ENCODE data around the gene HS3ST4.
"Not testable (repeated sequence)": the region's sequence is repeated elsewhere in the genome, so short reads cannot be mapped to it uniquely, and the experiment has no call there.

HS3ST4 gene

DNA sequence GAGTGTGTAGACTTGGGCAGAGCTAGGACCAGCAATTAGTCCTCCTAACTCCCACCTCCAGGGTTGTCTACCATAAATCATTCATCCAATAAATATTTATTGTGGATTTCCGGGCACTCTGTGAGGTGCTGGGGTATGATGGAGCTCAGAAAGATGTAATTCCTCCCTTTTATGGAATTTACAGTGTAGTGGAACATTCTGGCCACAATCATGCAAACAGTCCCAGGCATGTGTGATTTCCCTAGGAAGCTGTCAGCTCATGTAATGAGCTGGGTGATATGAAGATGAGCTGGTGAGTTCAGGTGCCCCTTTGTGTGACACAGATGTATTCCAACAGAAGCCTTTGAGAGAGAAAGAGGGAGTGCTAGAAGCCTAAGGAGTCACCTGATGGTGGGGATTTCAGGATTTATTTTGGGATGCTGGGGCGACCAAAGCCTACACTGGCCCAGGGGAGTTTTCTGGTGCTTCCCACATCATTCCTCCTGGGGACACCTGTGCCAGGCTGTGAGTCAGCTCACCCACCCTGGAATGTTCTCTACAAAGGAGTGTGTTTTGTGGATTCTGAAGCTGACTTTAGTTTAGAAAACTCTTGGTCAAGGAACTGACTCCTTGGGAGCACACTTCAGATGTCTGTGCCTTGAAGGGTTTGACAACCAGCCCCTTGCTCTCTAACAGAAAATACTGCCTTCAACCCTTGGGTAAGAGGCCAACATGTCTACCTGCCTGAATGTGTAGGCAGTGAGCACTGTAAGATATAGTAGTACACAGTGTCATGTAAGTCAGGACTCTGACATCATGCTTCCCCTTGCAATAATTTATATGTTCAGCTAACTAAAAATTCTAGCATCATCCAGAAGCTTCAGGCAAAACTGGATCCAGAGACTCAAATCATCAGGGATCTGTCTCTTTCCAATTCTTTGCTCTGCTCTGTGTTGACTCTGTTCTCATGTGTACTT, 42.9 kb downstream of the HS3ST4 start:
- no peak for DNase-seq (ENCODE audit: low spot score)

DNA sequence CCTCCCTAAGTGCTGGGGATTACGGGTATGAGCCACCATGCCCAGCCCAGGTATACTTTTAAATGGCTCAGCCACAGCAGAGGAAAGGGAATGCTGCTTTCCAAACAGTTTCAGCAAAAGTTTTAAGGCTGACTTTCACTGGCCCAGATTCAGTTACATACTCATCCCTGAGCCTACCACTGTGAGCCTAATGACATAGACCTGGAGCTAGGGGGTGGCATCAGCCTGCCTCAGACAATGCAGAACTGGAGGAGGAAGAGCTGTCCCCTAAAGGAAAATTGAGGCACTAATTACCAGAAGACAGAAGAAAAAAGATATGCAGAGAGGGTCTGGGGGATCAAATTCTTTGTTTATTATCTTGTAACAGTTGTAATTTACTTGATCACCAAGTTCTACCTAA, 43.9 kb downstream of the HS3ST4 start:
- DNase-seq (ENCODE audit: low spot score) = no peak

GRCh38 chr16:25747160-25747758, 55.5 kb downstream of the HS3ST4 start:
- DNase-seq (ENCODE audit: low spot score) = peak; percentile 9

DNA sequence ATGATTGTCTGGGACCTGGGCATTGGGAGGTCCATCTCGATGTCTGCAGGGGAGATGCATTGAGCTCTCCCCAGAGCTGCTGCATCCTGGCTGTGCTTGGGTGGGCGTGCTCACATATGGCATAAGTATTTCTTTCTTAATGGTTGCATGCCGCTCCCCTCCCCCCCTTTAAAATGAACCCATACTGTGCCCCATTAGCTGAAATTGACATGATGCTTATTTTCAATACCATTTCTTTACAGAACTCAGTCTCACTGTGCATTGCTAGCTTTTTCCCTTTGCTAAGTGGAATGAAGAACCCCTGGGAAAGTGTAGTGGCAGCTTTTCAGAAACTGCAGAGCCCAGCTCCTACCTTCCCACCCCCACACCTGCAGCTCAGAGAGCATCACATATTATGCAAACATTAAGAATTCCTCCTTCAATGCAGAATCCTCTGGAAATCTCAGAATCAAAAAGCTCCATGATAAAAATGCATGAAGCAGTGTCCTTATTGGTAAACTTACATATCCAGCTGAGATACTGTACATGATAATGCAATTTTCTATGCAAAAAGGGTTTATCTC, 56.4 kb downstream of the HS3ST4 start:
- no peak for DNase-seq (ENCODE audit: low spot score)

- no peak for DNase-seq (ENCODE audit: low spot score)
These were observed 58.9 kb downstream of the HS3ST4 start for GRCh38 chr16:25750488-25751216.

DNA sequence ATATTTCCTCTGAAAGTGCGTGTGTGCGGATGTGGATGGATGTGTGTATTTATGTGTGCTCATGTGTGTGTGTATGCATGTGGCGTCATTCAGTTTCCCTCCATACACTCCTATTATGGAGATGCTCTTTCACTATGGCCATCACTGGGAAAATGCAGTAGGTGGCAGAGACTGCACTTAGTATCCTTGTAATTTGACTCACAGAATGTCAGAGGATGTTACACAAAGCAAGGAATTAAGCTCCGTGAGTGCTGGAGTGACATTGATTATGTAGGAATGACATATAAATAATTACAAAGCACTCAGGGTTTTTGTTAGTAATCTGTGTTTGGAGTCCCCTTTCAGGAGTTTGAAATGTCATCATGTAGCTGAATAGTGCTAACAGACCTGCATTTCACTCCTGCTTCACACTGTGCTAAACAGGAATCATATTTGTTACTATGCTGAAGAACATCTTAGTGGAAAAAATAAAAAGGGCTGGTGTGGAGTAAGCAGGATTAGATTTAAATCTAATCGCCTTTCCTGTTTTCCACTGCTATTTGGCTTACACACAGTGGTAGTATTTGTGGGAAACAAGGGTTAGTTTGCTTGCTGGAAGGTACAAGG, 59.6 kb downstream of the HS3ST4 start:
- no peak for DNase-seq (ENCODE audit: low spot score)

DNA sequence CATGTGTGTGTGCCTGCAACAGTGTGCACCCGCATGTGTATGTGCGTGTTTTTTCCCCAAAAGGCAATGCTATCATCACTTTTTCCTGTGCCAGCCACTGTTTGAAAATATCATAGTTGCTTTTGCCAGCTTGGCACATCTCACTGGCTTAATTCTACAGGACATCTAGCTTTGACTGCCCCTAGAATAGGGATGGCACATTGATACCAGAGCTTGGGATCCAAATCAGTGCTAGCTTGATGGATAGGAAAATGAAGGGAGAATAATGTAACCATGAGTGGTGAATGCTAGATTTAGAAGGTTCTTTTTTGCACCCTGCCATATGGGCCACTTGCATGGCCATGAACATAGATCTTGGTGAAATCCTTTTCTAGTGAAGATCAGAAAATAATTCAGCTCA, 72.7 kb downstream of the HS3ST4 start:
- no peak for DNase-seq (ENCODE audit: low spot score)

DNA sequence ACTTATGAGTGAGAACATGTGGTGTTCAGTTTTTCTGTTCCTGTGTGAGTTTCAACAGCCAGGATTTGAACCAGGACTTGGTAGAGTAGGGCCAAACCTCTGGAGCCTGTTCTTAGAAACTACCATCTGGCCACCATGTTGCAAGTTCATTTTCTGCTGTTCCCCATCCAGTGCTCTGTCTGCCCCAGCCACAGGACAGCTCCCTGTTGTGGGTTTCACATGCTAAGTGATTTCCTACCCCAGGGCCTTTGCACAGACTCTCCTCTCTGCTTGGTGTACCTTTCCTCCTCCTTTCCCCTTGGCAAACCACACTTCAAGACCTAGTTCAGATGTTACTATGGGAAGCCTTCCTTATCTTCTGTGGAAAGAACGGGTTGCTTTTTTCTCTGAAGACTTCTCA, 79.5 kb downstream of the HS3ST4 start:
- DNase-seq (ENCODE audit: low spot score) = no peak

DNA sequence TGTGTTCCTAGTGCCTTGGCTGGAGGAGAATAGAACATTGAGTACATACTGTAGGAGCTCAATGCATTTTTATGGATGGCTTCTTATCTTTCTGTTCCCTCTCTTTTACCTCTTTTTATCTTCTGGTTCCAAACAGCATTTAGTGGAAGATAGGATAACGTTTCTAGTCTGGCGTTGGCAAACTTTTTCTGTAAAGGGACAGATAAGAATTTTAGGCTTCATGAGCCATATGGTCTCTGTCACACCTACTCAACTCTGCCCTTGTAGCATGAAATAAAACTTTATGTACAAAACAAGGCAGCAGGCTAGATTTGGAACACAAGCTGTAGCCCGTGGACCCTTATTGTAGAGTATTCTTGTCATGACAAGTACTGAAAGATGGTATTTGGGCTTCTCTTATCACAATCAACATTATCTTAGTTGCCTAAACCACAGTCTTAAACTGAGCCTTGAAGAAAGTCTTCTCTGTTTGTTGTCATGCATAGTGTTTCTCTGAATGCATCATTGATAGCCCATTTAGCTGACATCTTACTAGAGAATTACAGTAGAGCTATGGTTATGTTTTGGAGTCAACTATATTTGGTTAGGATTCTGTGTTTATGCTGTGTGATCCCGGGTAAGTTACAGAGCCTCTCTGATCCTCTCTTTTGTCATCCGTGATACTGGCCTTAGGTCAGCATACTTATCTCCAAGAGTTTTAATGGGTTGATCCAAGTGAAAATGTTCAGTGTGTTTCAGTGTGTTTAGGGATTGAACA, 80.2 kb downstream of the HS3ST4 start:
- DNase-seq (ENCODE audit: low spot score) = no peak

DNA sequence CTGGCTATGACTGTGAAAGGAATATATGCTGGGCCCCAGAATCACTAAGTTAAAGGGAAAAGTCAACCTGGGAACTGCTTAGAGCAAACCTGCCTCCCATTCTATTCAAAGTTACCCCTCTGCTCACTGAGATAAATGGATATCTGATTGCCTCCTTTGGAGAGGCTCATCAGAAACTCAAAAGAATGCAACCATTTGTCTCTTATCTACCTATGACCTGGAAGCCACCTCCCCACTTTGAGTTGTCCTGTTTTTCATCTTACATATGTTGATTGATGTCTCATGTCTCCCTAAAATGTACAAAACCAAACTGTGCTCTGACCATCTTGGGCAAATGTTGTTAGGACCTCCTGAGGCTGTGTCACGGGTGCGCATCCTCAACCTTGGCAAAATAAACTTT, 84.5 kb downstream of the HS3ST4 start:
- DNase-seq (ENCODE audit: low spot score) = not testable (repeated sequence)

DNA sequence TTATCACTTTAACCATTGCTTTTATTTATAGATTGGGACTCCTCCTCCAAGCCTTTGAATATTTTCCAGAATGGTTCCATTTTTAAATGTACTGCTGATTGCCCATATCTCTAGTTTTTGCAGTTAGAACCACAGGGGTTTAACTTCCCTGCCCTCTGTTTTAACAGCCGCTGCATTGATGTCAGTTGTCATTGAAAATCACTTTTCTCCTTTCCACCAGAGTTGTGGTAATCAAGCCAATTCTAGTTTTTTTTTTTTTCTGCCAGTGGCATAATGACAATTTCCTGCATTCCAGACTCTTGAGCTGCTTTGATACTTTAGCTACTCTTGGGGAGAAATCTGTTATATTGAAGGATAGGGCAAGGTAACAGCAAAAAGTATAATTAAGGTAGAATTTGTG, 91.5 kb downstream of the HS3ST4 start:
- DNase-seq (ENCODE audit: low spot score) = no peak

- no peak for DNase-seq (ENCODE audit: low spot score)
These were observed 93.6 kb downstream of the HS3ST4 start for GRCh38 chr16:25785361-25785760.

DNA sequence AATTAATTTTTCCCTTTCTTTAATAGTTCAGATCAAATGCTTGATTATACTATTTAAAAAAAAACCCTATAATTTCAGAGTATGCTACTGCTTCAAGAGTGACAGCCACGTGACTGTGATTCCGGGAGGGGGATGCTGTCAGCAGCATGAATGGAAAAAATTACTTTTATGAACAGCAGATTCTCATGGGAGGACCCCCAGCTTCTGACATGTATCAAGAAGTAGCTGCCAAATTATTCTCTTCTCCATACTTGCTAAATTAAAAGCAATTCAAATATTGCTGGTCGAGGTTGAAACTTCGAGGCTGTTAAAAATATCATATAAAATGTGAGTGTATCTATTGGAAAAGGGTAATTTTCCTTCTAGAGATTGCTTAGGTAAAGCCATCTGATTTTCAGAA, 95.0 kb downstream of the HS3ST4 start:
- no peak for DNase-seq (ENCODE audit: low spot score)

DNA sequence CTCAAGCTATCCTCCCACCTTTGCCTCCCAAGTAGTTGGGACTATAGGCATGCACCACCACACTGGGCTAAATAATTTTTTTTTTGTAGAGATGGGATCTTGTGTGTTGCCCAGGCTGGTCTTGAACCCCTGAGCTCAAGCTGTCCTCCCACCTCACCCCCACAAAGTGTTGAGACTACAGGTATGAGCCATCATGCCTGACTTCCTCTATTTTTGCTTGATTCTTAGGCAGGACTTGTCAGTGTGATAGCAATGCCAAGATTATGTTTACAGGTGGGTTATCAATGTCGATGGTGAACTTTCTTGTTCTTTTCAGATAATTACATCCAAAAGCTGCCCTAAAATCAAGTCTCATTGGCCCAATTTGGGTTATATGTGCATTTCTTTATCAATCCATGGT, 96.9 kb downstream of the HS3ST4 start:
- DNase-seq (ENCODE audit: low spot score) = no peak

GRCh38 chr16:25796239-25796638, 104.5 kb downstream of the HS3ST4 start:
- DNase-seq (ENCODE audit: low spot score) = no peak

DNA sequence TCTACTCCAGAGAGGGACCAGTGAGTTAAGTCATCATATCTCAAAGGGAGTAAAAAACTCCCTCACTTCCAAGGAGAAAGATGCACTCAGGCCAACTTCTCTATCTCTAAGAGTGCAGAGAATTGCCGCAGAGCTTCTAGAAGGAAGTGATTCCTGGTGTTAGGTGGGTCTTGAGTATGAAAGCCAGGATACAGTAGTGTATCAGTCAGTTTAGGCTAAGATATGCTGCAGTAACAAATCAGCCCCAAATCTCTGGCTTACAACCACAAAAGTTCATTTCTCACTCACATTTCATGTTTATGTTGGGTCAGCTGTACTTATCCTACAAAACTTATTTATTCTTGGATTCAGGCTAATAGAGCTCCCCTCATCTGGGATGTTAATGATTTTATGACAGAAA, 106.3 kb downstream of the HS3ST4 start:
- DNase-seq (ENCODE audit: low spot score) = no peak

DNA sequence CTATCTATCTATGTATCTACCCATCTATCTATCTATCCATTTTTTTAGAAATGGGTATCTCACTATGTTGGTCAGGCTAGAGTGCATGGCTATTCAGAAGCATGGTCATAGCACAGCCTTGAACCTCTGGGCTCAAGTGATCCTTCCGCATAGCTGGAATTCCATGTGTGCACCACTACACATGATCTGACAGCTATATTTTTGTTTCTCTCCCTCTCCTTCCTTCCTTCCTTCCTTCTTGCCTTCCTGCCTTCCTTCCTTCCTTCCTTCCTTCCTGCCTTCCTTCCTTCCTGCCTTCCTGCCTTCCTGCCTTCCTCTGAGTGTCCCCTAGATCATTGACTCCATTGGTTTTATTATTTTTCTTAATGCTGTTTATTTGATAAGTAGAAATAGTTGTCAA, 108.1 kb downstream of the HS3ST4 start:
- DNase-seq (ENCODE audit: low spot score) = no peak

- DNase-seq (ENCODE audit: low spot score) = no peak
These were observed 120.5 kb downstream of the HS3ST4 start for GRCh38 chr16:25812215-25812614.

DNA sequence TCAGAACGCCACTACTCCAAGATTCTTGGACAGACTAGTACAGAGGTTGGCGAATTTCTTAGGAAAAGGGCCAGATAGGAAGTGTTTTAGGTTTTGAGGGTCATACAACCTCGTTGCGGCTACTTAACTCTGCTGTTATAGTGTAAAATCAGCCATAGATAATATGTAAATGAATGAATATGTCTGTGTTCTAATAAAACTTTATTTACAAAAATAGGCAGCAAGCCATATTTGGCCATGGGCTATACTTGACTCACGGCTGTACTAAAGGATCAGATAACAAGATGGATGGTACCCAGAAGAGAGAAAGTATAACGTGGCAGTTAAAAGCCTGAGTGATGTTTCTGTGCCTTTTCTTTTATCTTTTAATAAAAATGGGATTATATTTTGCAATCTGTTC, 125.5 kb downstream of the HS3ST4 start:
- no peak for DNase-seq (ENCODE audit: low spot score)

DNA sequence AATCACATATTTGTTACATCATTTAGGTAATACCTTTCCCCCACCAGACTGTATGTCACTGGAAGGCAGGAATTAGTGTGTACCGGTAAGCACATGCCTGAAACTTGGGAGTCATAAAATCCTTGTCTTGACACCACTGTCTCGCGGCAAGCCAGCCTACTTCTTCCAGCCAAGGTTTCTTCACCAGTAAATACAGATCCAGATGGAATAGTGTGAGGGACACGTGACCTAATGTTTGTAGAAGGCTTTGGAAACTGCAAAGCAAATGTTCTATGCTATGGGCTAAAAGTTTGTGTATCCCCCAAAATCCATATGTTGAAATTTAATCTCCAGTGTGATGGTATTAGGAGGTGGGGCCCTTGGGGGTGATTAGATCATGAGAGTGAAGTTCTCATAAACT, 126.1 kb downstream of the HS3ST4 start:
- DNase-seq (ENCODE audit: low spot score) = no peak

- DNase-seq (ENCODE audit: low spot score) = no peak
These were observed 132.1 kb downstream of the HS3ST4 start for GRCh38 chr16:25823891-25824290.

Data from NAMALWA (cell line).